HG03460 (cell line): Measurements from ENCODE around the gene HOXA9.

ENCODE experiments used
- ATAC-seq: cut with Tn5 transposase; IDR thresholded peaks from one replicate; pipeline ENCODE4 v1.9.1; 2021; ENCODE audit not compliant: unreplicated experiment

Gene HOXA9

GRCh38 chr7:27155816-27156507 lies 9.4 kb downstream of the HOXA9 start:
- no peak for ATAC-seq

GRCh38 chr7:27154901-27155815 lies 10.2 kb downstream of the HOXA9 start:
- no peak for ATAC-seq

- ATAC-seq = no peak
Measured at GRCh38 chr7:27154369-27154768, 11.0 kb downstream of the HOXA9 start.

- ATAC-seq = no peak
Measured at GRCh38 chr7:27153526-27153925, 11.8 kb downstream of the HOXA9 start.

GRCh38 chr7:27152816-27153442 lies 12.4 kb downstream of the HOXA9 start:
- ATAC-seq = no peak

GRCh38 chr7:27151931-27152815 lies 13.2 kb downstream of the HOXA9 start, which contains the start of gene HOXA3:
TSS of gene HOXA3 (minus strand) at chr7:27152583. CDS start at chr7:27110640, 41,943 bp downstream.
- no peak for ATAC-seq

- no peak for ATAC-seq
Measured at GRCh38 chr7:27151341-27151930, 13.9 kb downstream of the HOXA9 start.

GRCh38 chr7:27150568-27151340 lies 14.6 kb downstream of the HOXA9 start:
- peak; percentile 74 for ATAC-seq

GRCh38 chr7:27149842-27150567 lies 15.3 kb downstream of the HOXA9 start:
- ATAC-seq = peak; percentile 13

- ATAC-seq = no peak
Measured at GRCh38 chr7:27148756-27149641, 16.3 kb downstream of the HOXA9 start.

- ATAC-seq = no peak
Measured at GRCh38 chr7:27148031-27148755, 17.1 kb downstream of the HOXA9 start.

- ATAC-seq = no peak
Measured at GRCh38 chr7:27147199-27148030, 17.9 kb downstream of the HOXA9 start, which contains the start of gene HOXA6. TSS of gene HOXA6 (minus strand) at chr7:27147774. CDS start at chr7:27147749, 25 bp downstream.

GRCh38 chr7:27146491-27147198 lies 18.7 kb downstream of the HOXA9 start:
- no peak for ATAC-seq

- ATAC-seq = no peak
Measured at GRCh38 chr7:27145914-27146412, 19.4 kb downstream of the HOXA9 start.

GRCh38 chr7:27145165-27145913 lies 20.0 kb downstream of the HOXA9 start:
- no peak for ATAC-seq
